Loucy (cell line): ENCODE data around the gene C19orf85.
"Not testable (repeated sequence)": the region's sequence is repeated elsewhere in the genome, so short reads cannot be mapped to it uniquely, and the experiment has no call there.

ENCODE experiments used
- H2AFZ ChIP-seq: fragments of 200-600 bp; sonication (generic); 2 replicates; pipeline ENCODE4 v1.6.0; 2016; ENCODE audit warnings: antibody characterized with exemption, mild to moderate bottlenecking, low read length, moderate library complexity
- H3F3A ChIP-seq: fragments of 200-600 bp; 2 replicates; pipeline ENCODE4 v1.6.0; 2016; ENCODE audit warnings: antibody characterized with exemption, low read depth, mild to moderate bottlenecking
- H3K27me3 ChIP-seq: fragments of 200-600 bp; sonication (generic); 2 replicates; pipeline ENCODE4 v1.6.1; 2014; ENCODE audit warnings: low read length, mild to moderate bottlenecking; ENCODE audit not compliant: insufficient read depth, poor library complexity, severe bottlenecking
- H3K36me3 ChIP-seq: fragments of 200-600 bp; sonication (generic); 2 replicates; pipeline ENCODE4 v1.6.1; 2016; ENCODE audit warnings: low read length; ENCODE audit not compliant: insufficient read depth
- H3K4me1 ChIP-seq: fragments of 200-600 bp; sonication (generic); 2 replicates; pipeline ENCODE4 v1.5.1; 2014; ENCODE audit warnings: low read length, mild to moderate bottlenecking; ENCODE audit not compliant: insufficient read depth, poor library complexity, severe bottlenecking
- H3K4me2 ChIP-seq: fragments of 200-600 bp; sonication (generic); 2 replicates; pipeline ENCODE4 v1.6.0; 2014; ENCODE audit warnings: antibody characterized with exemption, low read length, low read depth, mild to moderate bottlenecking; ENCODE audit not compliant: poor library complexity, severe bottlenecking
- H3K4me3 ChIP-seq: fragments of 200-600 bp; sonication (generic); 2 replicates; pipeline ENCODE4 v1.5.1; 2014; ENCODE audit warnings: low read length, mild to moderate bottlenecking, mixed read lengths; ENCODE audit not compliant: poor library complexity, severe bottlenecking
- H3K79me2 ChIP-seq: fragments of 200-600 bp; sonication (generic); 2 replicates; pipeline ENCODE4 v1.6.1; 2014; ENCODE audit warnings: low read length; ENCODE audit not compliant: insufficient read depth
- H3K9ac ChIP-seq: fragments of 200-600 bp; sonication (generic); 2 replicates; pipeline ENCODE4 v1.6.0; 2014; ENCODE audit warnings: mild to moderate bottlenecking, low read depth, low read length, moderate library complexity; ENCODE audit not compliant: poor library complexity, severe bottlenecking
- H3K9me2 ChIP-seq: fragments of 200-600 bp; sonication (generic); replicated peaks from 2 replicates; pipeline ENCODE4 v1.6.1; 2016; ENCODE audit warnings: low read depth, low read length, mixed read lengths
- H3K9me3 ChIP-seq: fragments of 200-600 bp; sonication (generic); 2 replicates; pipeline ENCODE4 v1.6.1; 2014; ENCODE audit warnings: mild to moderate bottlenecking, antibody characterized with exemption, low read length, low read depth; ENCODE audit not compliant: insufficient read depth
- H4K20me1 ChIP-seq: fragments of 200-600 bp; sonication (generic); 2 replicates; pipeline ENCODE4 v1.6.0; 2014; ENCODE audit warnings: antibody characterized with exemption, low read length, mild to moderate bottlenecking; ENCODE audit not compliant: insufficient read depth, poor library complexity, severe bottlenecking
- CTCF ChIP-seq: fragments of 200-600 bp; sonication (generic); conservative IDR thresholded peaks from 2 replicates; pipeline ENCODE4 v1.5.1; 2014; ENCODE audit warnings: mild to moderate bottlenecking, antibody characterized with exemption, low read length
- EZH2phosphoT487 ChIP-seq: fragments of 200-600 bp; IDR thresholded peaks from 2 replicates; pipeline ENCODE4 v1.6.1; 2018; ENCODE audit warnings: antibody characterized with exemption, mild to moderate bottlenecking, moderate library complexity, borderline replicate concordance

Gene C19orf85

DNA sequence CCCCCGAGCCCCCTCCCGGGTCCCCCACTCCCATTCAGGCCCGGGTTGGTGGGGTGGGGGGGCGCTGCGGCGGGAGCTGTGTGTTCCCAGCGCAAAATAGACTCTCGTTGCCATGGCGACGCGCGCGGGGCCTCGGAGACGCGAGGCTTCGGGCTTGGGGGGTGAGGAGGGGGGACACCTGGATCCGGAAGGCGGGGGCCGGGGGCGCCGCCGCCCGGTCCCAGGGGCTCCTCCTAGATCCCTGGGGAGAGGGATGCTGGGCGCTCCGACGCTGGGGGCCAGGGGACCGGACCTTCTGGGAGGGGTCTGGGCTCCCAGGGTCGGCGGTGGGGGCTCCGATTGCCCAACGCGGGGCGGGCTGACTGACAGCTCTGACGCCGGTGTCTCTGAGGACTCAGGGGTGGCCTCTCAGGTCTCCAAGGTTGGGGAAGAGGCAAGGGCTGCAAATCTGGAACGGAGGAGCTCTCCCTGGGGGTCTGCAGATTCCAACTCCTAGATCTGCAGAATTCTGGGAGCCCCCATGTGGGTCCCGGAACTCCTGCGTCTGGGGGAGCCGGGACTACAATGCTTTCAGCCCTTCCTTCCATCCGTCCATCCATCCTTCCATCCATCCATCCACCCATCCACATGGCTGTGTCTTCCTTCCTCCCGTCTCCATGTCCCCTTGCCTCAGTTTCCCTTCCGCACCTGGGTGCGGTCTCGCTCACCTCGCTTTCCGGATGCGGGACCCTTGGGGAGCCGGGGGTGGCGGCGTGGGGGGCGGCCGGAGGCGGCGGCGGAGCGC lies 12.4 kb downstream of the C19orf85 start:
- Histone ChIP-seq H3K36me3 (no peaks in the 10 kb centered on the region), H3K4me2 (no peak overlapping the region), H3K9ac (no peak overlapping the region), H3F3A (no peaks in the 10 kb centered on the region), H2AFZ (no peak overlapping the region), H3K4me3 (no peak overlapping the region), H3K9me3 (no peaks in the 10 kb centered on the region), H4K20me1 (no peaks in the 10 kb centered on the region), H3K9me2 (no peaks in the 10 kb centered on the region), H3K4me1 (no peaks in the 10 kb centered on the region), H3K27me3 (no peaks in the 10 kb centered on the region), H3K79me2 (no peaks in the 10 kb centered on the region; the same call in 1 of the 2 replicates)
- TF ChIP-seq EZH2phosphoT487 = no peak
- TF ChIP-seq CTCF = no peak

DNA sequence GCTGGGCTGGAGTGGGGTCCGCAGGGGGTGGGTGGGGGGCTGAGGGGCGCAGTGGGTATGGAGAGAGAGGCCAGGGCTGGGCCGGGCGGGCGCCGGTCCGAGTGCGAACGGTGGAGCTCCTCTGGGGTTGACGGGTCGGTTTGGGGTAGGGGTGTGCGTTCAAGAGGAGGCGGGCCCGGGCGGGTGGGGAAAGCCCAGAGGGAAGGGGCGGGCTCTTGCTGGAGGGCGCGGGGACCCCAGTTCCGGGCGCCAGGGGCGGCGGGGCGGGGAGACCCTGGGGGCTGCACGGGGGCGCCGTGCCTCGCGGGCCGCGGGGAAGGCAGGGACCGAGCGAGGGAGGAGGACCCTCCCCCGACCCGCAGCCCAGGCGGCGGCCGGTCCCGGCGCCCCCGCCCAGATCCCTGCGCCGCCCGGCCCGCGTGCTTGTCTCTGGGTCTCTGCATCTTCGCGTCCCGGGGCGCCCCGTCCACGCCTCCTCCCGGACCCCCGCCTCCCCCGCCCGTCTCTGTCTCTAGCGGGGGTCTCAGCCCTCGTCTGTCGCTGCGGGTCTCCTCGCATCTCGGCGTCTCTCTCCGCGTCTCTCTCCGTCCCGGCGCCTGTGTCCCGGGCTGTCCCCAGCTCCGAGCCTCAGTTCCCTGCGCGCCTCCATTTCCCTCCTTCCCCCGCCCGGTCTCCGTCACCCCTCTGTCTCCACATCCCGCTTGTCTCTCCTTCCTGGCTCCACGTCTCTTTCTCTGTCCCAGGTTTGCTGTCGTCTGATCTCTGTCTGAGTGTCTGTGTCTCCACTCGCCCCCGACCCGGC lies 13.2 kb downstream of the C19orf85 start:
- Histone ChIP-seq H3K9me3 (no peaks in the 10 kb centered on the region), H3K36me3 (no peaks in the 10 kb centered on the region), H3K9me2 (no peaks in the 10 kb centered on the region), H4K20me1 (no peaks in the 10 kb centered on the region), H3K9ac (no peak overlapping the region), H3F3A (no peaks in the 10 kb centered on the region), H2AFZ (no peak overlapping the region), H3K27me3 (no peaks in the 10 kb centered on the region), H3K4me2 (no peak overlapping the region), H3K4me3 (no peak overlapping the region), H3K79me2 (no peaks in the 10 kb centered on the region), H3K4me1 (no peaks in the 10 kb centered on the region)
- TF ChIP-seq CTCF = no peak

DNA sequence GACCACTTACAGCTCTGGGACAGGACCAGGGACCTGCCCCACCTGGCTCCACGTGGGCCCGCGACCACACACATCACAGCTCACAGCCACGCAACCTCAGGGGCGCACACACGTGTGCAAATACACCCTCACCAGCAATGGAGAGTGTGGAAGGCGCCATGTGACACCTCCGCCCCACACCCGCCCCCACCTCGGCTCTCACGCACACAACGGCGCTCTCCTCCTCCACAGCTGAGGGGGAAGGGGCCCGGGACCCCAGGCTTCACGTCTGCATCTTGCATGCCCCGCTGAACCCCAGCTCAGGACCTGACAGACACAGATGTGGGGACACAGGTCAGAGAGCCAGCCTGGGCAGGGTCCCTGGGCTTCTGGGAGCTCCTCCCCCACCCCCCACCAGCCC lies 15.1 kb downstream of the C19orf85 start:
- TF ChIP-seq EZH2phosphoT487 (no peak), CTCF (no peak)
- no peak overlapping the region for H3K4me3 ChIP-seq
- no peaks in the 10 kb centered on the region for H3K9me3 ChIP-seq
- no peak overlapping the region for H3K9ac ChIP-seq
- no peaks in the 10 kb centered on the region for H3K4me1 ChIP-seq
- H3K36me3 ChIP-seq = no peaks in the 10 kb centered on the region
- no peaks in the 10 kb centered on the region for H3K9me2 ChIP-seq
- no peaks in the 10 kb centered on the region for H4K20me1 ChIP-seq
- H3K27me3 ChIP-seq = no peaks in the 10 kb centered on the region
- H3F3A ChIP-seq = no peaks in the 10 kb centered on the region
- no peaks in the 10 kb centered on the region for H3K79me2 ChIP-seq
- no peak overlapping the region for H2AFZ ChIP-seq
- H3K4me2 ChIP-seq = no peak overlapping the region

- H3K9me3 ChIP-seq, H2AFZ ChIP-seq, H3K9me2 ChIP-seq, H3K4me2 ChIP-seq, H3K4me1 ChIP-seq, H3F3A ChIP-seq, H3K9ac ChIP-seq, H3K79me2 ChIP-seq, H3K36me3 ChIP-seq, H3K4me3 ChIP-seq, H4K20me1 ChIP-seq, H3K27me3 ChIP-seq: not testable (repeated sequence)
These were observed 16.4 kb downstream of the C19orf85 start for GRCh38 chr19:55448175-55448490.
